ENCODE results near the gene GRM4.

GRCh38 chr6:34000281-34000680 is 145.6 kb downstream of the GRM4 start:
- TF ChIP-seq CTCF (conservative IDR thresholded peaks at IDR 0.05; ENCODE audit: low read depth, low read length) (no peak), EZH2 (IDR thresholded peaks at IDR 0.05; ENCODE audit: low read length, unreplicated experiment) (no peak)
